GM12801 (cell line): ENCODE measurements around the gene CIC.

Experiments used
- CTCF ChIP-seq: IDR thresholded peaks from one replicate; pipeline ENCODE4 v1.5.1; 2011; ENCODE audit warnings: control low read depth; ENCODE audit not compliant: insufficient read length; ENCODE audit errors: extremely low read depth

The CIC gene

GRCh38 chr19:42326969-42327368 is 57.9 kb downstream of the CIC start:
- no peak for TF ChIP-seq CTCF

- TF ChIP-seq CTCF = no peak
Observed at GRCh38 chr19:42327381-42327780, 58.3 kb downstream of the CIC start.

GRCh38 chr19:42328106-42328505 is 59.1 kb downstream of the CIC start:
- TF ChIP-seq CTCF = no peak

- no peak for TF ChIP-seq CTCF
Observed at GRCh38 chr19:42328854-42329253, 59.8 kb downstream of the CIC start.

- no peak for TF ChIP-seq CTCF
Observed at GRCh38 chr19:42330241-42330711, 61.2 kb downstream of the CIC start.

- no peak for TF ChIP-seq CTCF
Observed at GRCh38 chr19:42332059-42332458, 63.0 kb downstream of the CIC start.

GRCh38 chr19:42333018-42333417 is 64.0 kb downstream of the CIC start:
- TF ChIP-seq CTCF = no peak
